Measurements from ENCODE around the gene RASAL2.

Gene RASAL2

DNA sequence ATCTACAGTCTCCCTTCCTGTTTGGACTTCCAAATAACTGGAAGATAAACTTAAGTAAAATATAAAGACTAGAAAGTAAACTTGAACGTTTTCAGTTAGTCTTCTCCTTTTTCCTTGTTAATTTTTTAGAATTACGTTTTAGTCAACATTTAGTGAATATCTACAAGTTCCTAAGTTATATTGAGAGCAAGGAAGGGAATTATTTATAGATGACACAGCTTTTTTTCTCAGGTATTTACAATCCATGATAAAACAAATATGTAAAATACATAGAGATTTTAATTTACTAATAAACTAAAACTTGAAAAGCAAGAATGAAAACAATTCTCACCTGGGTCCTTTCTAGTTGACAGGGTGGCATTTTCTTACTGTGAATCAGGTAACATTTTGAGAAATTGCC, 313.3 kb downstream of the RASAL2 start:
- DNase-seq = no peak

- no peak for DNase-seq
Measured at GRCh38 chr1:178407655-178408054, 313.8 kb downstream of the RASAL2 start.

- no peak for DNase-seq
Measured at GRCh38 chr1:178408871-178409270, 315.0 kb downstream of the RASAL2 start.

GRCh38 chr1:178409541-178409940, 315.6 kb downstream of the RASAL2 start:
- no peak for DNase-seq

DNA sequence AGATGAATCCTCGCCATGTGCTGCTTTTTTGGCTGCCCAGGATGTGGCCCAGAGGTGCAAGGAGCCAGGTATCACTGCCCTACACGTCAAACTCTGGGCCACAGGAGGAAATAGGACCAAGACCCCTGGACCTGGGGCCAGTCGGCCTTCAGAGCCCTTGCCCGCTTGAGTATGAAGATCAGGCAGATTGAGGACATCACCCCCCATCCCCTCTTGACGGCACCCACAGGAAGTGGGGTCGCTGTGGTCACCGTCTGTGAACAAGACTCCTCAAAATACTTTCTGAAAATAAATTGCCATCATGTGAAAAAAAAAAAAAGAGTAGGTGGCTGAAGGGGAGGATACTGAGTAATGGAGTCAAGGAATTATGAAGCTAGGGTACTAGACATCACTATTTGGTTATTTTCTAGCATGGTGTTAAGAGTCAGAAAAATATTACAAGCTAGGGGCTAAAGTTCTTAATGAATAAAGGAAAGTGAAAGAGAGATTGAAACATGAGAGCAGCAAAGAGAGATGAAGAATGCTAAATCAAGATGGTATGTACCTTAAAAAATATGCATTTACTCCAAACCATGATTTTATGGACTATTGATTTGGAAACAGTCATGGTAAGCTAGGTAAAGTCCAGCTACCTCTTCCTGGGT, 318.0 kb downstream of the RASAL2 start:
- DNase-seq = no peak

- DNase-seq = no peak
Measured at GRCh38 chr1:178412400-178412770, 318.5 kb downstream of the RASAL2 start.

GRCh38 chr1:178417858-178418257, 324.0 kb downstream of the RASAL2 start:
- no peak for DNase-seq

DNA sequence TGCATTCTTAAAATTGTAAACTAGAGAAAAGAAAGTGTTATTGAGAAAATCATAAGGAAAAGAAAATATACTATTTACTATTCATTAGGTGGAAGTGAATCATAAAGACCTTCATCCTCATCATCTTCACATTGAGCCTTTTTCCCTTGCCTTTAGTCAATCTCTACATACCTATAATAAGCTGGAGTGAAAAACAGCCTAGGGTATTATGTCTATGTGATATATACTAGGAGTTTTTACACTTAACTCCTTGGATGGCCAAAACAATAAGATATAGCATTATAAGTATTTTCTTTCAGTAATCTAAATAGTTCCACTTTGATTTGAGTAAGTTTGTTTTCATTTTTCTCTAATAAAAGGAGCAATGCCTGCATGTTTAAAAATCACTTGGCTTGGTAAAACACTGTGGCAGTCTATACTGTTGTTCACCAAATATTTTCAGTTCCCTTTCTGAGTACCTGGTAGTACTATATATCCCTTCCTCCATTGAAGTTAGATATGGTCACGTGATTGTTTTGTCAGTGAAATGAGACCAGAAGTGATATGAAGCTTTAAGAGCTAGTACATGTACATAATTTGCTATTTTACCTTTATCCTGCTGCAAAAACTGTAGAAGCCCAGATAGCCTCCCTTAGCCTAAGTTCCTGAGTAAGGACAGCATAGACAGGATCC, 324.5 kb downstream of the RASAL2 start:
- no peak for DNase-seq

GRCh38 chr1:178434360-178434759, 340.5 kb downstream of the RASAL2 start:
- no peak for DNase-seq

GRCh38 chr1:178434899-178435435, 341.1 kb downstream of the RASAL2 start:
- DNase-seq = no peak

DNA sequence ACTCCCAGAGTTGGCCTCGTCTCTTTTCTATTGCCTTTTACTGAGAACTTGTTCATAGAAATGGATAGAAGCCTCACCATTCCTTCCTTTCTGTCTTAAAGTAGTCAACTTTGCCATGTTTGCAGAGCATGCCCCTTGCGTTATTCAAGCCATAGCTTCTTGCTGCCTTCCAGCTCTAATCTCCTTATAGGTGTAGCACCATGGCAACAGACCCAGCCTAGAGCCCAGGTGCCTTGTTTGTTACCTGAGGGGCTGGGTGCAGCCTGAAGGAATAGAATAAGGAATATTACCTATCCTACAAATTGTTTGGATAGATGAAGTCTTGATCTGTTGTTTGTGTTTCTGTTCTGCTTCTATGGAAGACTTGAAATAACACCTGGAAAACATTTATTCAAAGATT, 343.0 kb downstream of the RASAL2 start:
- DNase-seq = no peak

DNA sequence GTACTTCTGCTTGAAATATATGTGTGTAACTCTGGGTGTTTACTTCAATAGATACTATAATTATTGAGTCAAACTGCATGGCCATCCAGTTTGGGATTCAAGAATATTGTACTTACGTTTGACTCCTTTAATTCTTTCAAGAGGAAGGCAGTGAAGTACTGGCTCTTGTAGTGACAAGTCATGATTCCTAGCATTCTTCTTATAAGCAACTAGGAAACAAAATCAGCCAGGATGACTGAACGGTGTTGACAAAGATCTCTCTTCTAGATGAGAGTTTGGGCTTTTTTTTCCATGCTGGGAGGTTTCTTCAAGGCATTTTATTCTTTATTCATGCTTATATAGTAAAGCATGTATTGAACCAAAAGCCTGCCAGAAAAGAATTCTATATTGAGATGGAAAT, 344.5 kb downstream of the RASAL2 start:
- no peak for DNase-seq

GRCh38 chr1:178442925-178443324, 349.0 kb downstream of the RASAL2 start:
- no peak for DNase-seq

GRCh38 chr1:178450871-178451270, 357.0 kb downstream of the RASAL2 start:
- DNase-seq = no peak

DNA sequence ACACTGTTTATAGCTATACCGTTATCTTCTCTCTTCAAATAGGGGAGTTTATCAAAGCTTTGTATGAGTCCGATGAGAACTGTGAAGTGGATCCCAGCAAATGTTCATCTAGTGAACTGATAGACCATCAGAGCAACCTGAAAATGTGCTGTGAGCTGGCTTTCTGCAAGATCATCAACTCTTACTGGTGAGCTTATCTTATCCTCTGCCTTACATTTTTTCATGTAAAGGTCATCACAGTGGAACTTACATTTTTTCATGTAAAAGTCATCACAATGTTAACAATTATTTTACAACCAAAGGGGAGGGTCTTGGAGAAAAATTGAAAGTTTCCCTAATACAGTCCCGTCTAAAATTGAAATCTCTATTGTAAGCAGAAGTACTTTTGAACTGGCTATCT, 357.6 kb downstream of the RASAL2 start:
- DNase-seq = no peak

GRCh38 chr1:178452013-178452412, 358.1 kb downstream of the RASAL2 start:
- no peak for DNase-seq

GRCh38 chr1:178456472-178456871, 362.6 kb downstream of the RASAL2 start:
- no peak for DNase-seq

- no peak for DNase-seq
Measured at GRCh38 chr1:178457651-178458050, 363.7 kb downstream of the RASAL2 start.

- DNase-seq = no peak
Measured at GRCh38 chr1:178458203-178458602, 364.3 kb downstream of the RASAL2 start.

DNA sequence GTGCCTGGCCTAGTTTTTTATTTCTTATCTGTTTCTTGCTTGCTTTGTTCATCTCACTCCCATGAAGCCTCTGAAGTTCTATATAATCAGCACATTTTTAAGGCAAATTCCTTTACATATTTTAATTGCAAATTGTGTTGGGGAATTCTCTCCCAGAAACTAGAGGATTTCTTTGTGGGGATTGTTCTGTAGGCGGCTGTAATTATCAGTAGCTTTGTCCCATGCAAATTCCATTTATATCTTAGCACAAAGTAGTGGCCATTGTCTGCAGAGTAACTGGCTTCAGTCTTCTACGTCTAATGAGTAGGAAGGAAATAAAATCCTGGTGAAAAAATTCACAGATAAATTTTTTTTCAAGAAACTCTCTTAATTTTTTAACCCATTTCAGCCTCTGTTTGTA, 367.2 kb downstream of the RASAL2 start:
- DNase-seq = no peak

GRCh38 chr1:178461701-178462100, 367.8 kb downstream of the RASAL2 start:
- no peak for DNase-seq

- no peak for DNase-seq
Measured at GRCh38 chr1:178464141-178464540, 370.2 kb downstream of the RASAL2 start.

- no peak for DNase-seq
Measured at GRCh38 chr1:178464566-178464965, 370.7 kb downstream of the RASAL2 start.

DNA sequence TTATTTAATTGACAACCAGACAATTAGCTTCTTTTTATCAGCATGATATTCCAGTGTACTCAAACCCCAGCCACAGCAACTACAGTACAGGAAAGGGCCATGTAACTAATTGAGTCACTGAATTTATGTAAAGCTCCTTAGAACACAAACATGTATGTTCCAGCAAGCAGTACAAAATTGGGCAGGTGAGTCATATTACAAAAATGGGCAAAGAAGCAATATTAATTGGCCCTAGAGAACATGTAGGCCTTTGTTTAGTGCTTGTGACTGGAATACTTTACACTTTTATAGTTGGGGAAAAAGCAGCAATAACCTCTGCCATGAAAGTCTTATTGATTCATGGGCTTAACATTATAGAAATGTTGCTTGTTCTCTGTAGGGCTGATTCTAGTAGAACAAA, 371.1 kb downstream of the RASAL2 start:
- DNase-seq = no peak

DNA sequence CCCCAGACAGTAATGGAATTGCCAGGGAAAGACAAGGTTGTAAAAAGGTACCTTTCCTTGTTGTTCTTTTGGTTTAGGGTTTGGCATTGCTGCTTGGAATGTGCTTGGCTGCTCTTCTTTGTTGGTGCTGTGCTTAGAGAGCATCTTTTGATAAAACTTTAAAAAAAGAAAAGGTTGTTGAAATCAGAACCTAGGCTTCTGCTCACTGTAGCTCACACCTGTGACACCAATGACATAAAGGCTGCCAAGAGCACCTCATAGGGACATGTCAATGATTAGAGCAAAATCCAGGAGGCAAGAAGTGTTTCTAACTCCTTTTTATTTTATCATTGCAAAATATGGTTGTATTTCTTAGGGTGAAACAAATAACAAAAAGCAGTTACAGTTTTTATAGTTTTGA, 373.9 kb downstream of the RASAL2 start:
- no peak for DNase-seq
